ENCODE data around the gene DACH2. TPM values are rescaled to one million over a fixed set of nuclear protein-coding genes. Genes with fewer than 3 reads are reported as not detected.
"Not testable (repeated sequence)": the region's sequence is repeated elsewhere in the genome, so short reads cannot be mapped to it uniquely, and the experiment has no call there.

The DACH2 gene
- total RNA-seq, result not detected

DNA sequence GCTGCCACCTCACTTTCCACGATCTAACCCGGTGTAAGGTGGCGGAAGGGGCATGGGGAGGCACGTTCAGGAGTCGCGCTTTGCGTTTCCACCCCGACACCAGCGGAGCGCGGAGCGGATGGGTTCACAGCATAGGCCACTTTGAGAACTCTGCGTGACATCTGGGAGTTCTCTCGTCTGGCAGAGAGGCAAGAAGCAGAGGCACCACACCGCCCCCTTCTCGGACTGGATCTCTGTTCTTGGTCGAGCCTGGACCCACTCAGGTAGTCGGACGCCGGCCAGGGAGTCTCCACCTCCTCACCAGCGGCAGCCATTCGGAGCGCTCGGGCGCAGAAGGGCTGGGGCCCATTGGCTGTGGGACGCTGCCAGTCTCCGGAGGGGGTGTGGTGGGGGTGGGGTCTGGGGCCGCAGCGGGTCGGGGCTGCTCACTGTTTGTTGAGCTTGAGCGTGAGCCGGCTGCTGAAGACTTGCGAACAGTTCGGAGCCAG is at the start of gene DACH2:
DACH2 (plus strand) TSS at position 428 of the 488 bp plus-strand sequence.
- DNase-seq (ENCODE audit: low read depth in 2 of 3, low spot score in 2 of 3), result peak in 2 of 3 donors; percentile 59 to 69

GRCh38 chrX:86102341-86102740 is 45.9 kb upstream of the DACH2 start:
- no peak for DNase-seq (ENCODE audit: low read depth in 2 of 3, low spot score in 2 of 3)

DNA sequence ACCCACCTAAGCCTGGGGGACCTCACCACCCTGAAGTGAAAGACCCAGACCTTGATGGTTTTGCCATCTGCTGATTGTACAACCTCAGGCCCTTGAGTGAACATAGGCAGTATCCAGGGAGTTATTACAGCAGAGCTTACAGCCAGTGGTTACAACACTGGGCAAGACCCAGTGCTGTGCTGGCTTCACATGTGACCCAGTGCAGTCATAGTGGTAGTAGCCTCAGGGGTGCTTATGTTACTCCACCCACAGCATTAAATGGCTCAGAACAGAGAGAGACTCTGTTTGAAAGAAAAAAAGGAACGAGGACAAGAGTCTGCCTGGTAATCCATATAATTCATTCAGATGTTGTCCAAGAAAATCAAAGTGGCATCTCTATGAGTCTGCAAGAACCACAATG is 45.2 kb upstream of the DACH2 start:
- no peak for DNase-seq (ENCODE audit: low read depth in 2 of 3, low spot score in 2 of 3)

GRCh38 chrX:86104526-86104925 is 43.7 kb upstream of the DACH2 start:
- no peak for DNase-seq (ENCODE audit: low read depth in 2 of 3, low spot score in 2 of 3)

DNA sequence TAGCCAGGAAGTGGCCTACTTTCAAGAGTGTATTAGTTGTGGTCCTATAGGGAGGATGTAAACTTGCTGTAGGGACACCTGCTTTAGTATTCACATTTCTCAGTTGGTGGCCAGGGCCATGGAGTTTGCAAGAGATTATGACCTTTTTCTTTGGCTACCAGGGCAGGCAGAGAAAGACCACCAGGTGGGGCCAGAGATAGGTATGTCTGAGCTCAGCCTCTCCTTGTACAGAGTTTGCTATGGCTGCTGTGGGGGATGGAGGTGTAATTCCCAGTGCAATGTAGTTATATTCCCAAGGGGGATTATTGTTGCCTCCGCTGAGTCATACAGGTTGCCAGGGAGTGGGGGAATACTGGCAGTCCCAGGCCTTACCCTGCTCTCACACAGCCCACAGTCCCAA is 26.3 kb upstream of the DACH2 start:
- DNase-seq (ENCODE audit: low read depth in 2 of 3, low spot score in 2 of 3), result no peak

GRCh38 chrX:86133761-86134160 is 14.5 kb upstream of the DACH2 start:
- DNase-seq (ENCODE audit: low read depth in 2 of 3, low spot score in 2 of 3), result no peak

DNA sequence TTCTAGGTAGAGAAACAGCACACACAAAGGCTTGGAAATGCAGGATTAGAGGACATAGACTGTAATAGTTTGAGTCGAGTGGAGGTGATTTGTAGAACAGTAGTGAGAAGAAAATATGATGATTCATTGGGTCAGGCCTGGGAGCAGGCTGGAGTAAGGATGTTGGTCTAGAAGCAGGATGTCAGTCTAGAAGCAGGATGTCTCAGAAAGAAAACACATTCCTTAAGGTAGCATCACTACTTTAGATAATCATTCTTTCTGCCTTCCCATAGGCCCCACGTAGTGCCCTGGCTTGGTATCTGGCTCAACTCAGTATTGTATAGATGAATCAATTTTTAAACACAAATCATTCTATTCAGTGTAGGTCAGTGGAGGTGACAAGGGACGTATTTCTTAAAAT is 11.2 kb upstream of the DACH2 start:
- DNase-seq (ENCODE audit: low read depth in 2 of 3, low spot score in 2 of 3), result no peak

DNA sequence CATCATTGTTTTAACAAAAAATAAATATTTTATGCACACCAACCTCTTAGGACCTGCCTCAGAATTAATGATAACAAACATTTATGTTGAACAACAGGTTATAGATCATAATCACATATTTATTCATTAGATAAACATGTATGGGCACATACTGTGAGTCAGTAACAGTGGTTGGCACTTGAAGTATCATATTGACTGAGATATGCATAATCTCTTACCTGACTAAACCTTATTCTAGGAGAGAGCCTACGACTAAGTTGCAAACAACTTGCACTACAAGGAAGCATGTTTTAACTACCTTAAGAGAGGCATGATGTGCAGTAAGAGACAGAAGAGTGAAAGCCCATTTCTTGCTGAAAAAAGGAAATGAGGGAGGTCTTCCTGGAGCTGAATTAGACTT is 6.5 kb upstream of the DACH2 start:
- no peak for DNase-seq (ENCODE audit: low read depth in 2 of 3, low spot score in 2 of 3)

- DNase-seq (ENCODE audit: low read depth in 2 of 3, low spot score in 2 of 3), result no peak
Measured at GRCh38 chrX:86146102-86146501, 2.1 kb upstream of the DACH2 start.

DNA sequence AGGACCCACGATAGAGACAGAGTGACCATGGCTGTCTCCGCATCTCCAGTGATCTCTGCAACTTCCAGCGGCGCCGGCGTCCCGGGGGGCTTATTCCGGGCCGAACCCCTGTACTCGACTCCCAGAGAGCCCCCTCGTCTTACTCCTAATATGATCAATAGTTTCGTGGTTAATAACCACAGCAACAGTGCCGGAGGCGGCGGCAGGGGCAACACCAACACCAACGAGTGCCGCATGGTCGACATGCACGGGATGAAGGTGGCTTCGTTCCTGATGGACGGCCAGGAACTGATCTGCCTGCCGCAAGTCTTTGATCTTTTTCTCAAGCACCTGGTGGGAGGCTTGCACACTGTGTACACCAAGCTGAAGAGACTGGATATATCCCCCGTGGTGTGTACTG is 343 bp downstream of the DACH2 start:
- DNase-seq (ENCODE audit: low read depth in 2 of 3, low spot score in 2 of 3), result no peak

DNA sequence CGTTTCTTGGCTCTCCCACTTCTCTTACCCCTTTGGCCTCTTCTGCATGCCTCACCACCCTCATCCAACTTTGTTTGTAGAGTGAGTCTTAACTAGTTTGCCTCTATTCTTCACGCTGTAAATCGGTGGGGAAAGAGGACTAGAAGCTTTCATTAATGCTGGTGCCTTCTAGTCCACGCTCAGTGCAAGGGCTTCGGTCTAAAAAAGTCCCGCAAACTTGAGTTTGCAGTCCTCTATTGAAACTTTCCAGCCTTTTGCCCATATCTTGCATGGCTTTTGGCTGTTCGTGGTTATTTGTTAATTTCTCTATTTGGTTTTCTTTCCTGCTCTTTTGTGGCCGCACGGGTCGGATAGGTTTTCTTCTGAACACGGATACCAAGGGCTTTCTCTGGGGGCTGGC is 868 bp downstream of the DACH2 start:
- no peak for DNase-seq (ENCODE audit: low read depth in 2 of 3, low spot score in 2 of 3)

DNA sequence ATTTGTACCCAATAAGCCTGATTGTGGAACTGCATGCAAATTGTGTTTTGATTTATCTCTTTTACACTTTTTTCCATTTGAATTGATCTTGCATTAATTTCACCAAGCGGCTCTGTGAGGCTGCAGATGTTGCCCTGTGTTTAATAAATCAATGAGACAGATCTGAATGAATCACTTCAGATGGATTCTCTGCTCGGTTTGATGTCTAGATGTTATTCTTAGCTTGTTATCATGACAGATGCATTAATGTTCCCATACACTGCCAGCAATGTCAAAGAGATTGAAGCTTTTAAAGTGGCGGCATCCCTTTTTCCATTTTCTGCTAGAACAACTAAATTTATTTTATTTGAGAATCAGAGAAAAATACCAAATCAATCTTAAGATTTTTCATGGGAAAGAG is 6.3 kb downstream of the DACH2 start:
- DNase-seq (ENCODE audit: low read depth in 2 of 3, low spot score in 2 of 3), result no peak

GRCh38 chrX:86171366-86171765 is 23.1 kb downstream of the DACH2 start:
- DNase-seq (ENCODE audit: low read depth in 2 of 3, low spot score in 2 of 3), result peak in 1 of 3 donors; percentile 5

- DNase-seq (ENCODE audit: low read depth in 2 of 3, low spot score in 2 of 3), result no peak
Measured at GRCh38 chrX:86178906-86179305, 30.7 kb downstream of the DACH2 start.

GRCh38 chrX:86181325-86181724 is 33.1 kb downstream of the DACH2 start:
- DNase-seq (ENCODE audit: low read depth in 2 of 3, low spot score in 2 of 3), result not testable (repeated sequence)

- no peak for DNase-seq (ENCODE audit: low read depth in 2 of 3, low spot score in 2 of 3)
Measured at GRCh38 chrX:86192827-86193226, 44.6 kb downstream of the DACH2 start.

- DNase-seq (ENCODE audit: low read depth in 2 of 3, low spot score in 2 of 3), result no peak
Measured at GRCh38 chrX:86194758-86195157, 46.5 kb downstream of the DACH2 start.

DNA sequence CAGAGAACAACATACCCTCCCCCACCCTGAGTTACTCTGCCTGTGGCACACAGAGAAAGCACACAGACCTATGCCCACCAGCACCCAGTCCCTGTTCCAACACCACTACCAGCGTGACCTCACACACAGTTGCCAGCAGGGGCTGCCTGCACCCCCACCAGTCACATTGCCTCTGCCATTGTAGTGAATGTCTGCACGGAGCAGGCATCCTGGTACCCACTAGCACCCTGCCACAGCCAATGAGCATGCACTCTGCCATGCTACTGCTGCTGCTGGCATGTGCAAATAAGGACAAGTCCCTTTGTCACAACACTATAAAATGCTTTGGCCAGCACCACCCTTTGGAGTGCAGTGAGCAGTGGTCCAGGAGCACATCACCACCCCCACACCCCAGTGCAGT is 47.1 kb downstream of the DACH2 start:
- no peak for DNase-seq (ENCODE audit: low read depth in 2 of 3, low spot score in 2 of 3)

GRCh38 chrX:86197815-86198214 is 49.6 kb downstream of the DACH2 start:
- DNase-seq (ENCODE audit: low read depth in 2 of 3, low spot score in 2 of 3), result no peak

GRCh38 chrX:86210772-86211171 is 62.5 kb downstream of the DACH2 start:
- no peak for DNase-seq (ENCODE audit: low read depth in 2 of 3, low spot score in 2 of 3)

DNA sequence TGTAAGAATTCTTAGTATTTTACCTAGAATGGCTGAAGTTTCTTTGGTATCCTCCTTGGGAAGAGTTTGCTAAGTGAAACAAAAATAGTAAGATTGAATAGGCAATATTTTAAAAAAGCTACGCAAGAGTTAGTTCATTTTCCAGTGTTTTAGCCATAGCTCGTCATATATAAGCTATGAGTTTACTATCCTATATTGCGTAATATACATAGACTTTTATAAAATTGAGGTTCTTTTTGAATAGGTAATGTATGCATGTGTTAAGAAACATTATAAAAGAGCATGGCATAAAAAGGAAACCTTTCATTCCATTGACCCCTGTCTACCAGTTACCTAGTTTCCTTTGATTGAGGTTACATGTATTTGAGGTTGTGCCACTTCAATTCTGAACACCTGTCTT is 67.0 kb downstream of the DACH2 start:
- DNase-seq (ENCODE audit: low read depth in 2 of 3, low spot score in 2 of 3), result no peak

- DNase-seq (ENCODE audit: low read depth in 2 of 3, low spot score in 2 of 3), result no peak
Measured at GRCh38 chrX:86237482-86237881, 89.2 kb downstream of the DACH2 start.

- no peak for DNase-seq (ENCODE audit: low read depth in 2 of 3, low spot score in 2 of 3)
Measured at GRCh38 chrX:86241547-86241946, 93.3 kb downstream of the DACH2 start.

DNA sequence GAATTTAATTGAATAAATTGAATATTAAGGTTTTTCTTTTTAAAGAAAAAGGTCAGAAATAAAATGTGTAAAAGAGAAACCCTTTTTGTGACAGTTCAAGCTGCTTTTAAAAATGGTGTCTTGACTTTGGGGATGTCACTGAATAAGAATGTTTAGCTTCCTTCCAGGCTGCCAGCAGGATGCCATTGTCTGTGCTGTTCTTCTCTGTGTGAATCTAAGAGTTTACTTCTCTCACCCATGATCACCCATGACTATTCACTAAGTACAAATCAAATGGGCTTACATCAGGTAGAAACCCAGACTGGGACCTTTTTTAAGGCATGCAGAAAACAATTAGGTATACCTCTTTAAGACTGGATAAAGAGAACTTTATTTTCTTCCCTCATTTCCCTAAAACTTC is 115.3 kb downstream of the DACH2 start:
- DNase-seq (ENCODE audit: low read depth in 2 of 3, low spot score in 2 of 3), result no peak
